ENCODE results near the gene PRR7.
A peak's percentile ranks its signal among the peaks of the same experiment; 100 is the strongest.

PRR7 gene

DNA sequence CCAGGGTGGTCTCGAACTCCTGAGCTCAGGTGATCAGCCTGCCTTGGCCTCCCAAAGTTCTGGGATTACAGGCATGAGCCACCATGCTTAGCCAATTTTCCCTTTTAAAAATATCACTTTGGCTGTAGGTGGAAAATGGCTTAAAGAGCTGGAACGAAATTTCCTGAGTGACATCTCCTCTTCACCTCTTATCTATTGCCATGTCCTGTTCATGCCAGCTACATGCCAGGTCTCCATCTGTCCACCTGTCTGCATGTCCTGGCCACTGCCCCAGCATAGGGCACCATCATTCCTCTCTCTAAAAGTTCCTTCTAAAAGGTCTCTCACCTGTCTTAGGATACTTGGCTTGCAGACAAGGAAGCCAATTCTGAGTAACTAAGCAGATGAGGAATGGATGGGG is 22.9 kb upstream of the PRR7 start:
- DNase-seq (ENCODE audit: low read depth in 2 of 2) = no peak

DNA sequence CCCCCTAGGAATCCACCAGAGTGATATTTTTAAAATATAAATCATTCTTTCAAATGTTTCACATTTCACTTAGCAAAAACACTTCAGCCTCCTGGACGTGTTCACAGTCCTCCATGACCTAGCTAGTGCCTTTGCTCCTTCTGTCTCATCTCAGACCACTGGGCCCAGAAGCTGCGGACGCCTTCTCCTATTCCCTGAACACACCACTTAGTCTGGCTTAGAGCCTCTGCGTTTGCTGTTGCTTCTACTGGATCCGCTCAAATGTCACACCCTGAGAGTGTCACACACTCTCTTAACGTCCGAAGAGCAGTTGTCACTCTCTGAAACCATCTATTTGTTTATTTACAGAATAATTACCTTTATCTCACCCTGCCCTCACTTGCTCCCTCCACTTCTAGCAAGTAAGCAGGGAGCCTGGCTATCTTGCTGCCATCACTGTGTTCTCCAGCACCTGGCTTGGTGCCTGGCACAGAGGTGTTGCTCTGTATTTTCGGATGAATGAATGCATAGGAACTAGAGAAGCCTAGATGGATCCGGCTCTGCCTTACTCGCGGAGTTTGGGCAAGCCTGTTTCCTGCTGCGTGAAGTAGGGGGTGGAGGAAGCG is 21.3 kb upstream of the PRR7 start:
- no peak for DNase-seq (ENCODE audit: low read depth in 2 of 2)

DNA sequence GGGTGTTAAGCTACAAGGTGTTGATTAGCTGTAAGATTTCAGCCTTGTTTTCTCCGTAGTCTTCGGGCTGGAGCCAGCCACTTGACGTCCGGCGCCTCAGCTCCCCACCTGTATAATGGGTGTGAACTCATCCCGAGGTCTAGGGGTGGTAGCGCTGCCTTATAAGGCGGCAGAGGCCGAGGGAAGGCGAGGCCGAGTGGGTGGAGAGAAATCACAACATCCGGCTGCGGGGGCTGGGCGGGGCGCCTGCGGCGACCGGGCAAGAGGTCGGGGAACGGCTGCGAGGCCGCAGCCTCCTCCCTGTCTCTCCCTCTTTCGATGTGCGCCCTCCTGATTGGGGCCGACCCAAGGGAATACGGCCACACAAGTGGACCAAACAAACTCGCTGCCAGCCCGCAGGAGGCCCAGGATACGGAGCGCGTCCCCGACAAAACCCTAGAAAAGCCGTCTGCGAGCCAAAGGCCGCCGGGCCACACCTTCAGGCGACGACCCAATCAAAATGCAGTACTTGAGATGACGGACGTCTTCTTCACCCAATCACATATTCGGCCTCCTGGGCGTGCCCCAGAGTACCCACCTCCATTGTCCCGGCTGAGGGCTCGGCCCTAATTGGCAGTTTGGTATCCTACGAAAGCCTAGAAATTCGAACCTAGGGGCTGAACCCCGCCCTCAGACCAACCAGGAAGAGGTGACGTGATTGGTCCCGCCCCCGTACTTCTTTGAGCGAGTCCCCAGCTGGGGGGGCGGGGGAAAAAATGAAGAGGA is 20.6 kb upstream of the PRR7 start:
- DNase-seq (ENCODE audit: low read depth in 2 of 2) = peak; percentile 97 to 99

DNA sequence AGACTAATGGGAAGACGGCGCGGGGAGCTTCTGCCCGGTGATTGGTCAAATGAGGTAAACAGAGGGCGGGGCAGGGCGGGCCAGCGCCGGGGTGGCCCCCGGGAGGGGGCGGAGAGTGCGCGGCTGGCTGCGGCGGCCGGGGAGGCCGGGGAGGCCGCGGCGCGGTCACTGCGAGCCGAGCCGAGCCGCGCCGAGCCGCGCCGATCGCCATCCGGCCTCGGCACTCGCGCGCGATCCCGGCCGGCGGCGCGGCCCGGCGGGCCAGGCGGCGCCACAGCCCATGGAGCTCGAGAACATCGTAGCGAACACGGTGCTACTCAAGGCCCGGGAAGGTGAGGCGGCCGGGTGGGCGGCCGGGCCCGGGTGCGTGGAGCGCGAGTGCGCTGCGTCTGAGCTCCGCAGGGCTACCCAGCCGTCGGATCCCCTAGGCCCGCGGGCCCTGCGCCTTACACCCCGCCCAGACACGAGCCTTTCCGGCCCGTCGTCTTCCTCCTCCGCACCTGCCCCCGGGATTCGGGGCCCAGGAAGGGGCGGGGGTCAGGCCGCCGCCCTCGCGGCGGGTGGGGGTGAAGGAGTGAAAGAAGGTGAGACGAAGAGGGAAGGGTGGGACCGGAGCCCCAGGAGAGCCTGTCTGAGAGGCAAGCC is 19.9 kb upstream of the PRR7 start, which contains the start of gene GRK6:
GRK6 (plus strand) TSS at position 111 of the 645 bp plus-strand sequence; CDS start at position 281, 170 bp downstream.
- DNase-seq (ENCODE audit: low read depth in 2 of 2) = peak in 1 of 2 donors; percentile 39

DNA sequence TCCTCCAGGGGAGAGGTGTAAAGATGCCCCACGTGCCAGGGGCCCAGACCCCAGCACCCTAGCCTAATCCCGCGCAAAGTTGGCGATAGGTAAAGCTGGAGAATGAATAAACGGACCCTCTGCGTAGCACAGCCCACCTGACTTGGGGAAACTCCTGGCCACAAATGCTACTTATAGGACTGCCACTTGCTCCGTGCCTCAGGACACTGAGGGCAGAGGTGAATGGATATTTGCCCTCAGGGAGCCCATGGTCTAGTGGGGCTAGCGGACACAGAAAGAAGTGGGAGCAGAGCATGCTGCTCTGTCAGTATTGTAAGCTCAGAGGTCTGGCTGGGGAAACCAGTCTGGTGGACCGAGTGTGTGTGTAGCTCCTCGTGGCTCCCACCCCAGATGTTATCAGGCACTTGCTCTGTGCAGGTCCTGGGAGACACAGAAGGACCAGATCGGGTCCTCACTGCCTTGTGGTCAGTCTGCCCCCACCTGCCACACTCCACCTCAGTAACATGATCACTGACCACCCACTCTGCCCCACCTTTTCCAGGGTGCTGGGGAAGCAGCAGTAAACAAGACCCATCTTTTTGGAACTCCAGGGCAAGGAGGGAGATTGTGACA is 19.3 kb upstream of the PRR7 start:
- no peak for DNase-seq (ENCODE audit: low read depth in 2 of 2)

DNA sequence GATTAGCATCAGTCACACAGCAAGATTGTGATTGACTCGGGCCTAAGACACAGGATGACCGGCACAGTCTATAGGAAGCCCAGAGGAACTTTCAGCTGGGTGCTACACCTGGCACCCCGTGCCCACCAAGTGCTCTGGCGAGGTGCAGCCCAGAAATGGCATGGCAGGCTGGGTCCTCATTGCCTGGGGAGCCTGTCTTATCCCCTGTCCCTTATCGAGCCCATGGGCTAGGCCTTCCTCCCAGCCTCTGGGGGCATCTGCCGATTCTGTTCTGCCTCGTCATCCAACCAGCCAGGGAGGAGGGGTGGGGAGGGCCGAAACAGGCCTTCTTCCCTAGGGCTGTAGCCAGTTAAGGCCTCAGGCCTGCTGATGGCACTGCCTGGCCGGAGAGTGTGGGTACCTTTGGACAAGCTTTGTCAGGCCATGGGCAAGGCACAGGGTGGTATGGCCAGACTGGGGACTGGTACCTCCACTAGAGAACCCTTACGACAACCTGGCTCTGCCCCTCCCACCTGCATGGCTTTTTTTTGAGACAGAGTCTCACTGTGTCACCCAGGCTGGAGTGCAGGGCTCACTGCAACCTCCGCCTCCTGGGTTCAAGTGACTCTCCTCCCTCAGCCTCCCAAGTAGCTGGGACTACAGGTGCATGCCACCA is 18.6 kb upstream of the PRR7 start:
- no peak for DNase-seq (ENCODE audit: low read depth in 2 of 2)

DNA sequence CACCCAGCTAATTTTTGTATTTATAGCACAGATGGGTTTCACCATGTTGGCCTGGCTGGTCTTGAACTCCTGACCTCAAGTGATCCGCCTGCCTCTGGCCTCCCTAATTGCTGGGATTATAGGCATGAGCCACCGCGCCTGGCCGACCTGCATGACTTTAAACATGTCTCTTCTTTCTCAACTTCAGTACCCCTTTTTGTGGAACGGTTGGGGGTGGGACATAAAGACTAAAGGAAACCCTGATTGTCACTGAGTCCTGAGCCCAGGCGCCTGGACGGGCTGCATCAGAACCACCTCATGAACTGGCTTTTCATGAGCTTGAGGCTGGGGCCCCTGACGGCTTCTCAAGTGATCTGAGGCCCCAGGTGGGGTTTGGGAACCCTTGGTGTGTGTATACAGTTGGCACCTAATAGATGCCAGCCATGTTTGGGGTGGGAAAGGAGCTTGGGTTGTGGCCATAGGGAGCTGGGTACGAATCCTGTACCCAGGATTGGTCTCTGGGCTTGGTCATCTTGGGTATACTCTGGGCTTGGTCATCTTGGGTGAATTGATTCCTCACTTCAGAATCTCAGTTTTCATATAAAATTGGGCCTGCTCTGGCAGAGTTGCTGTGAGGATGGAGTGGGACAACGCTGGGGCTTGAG is 17.9 kb upstream of the PRR7 start:
- no peak for DNase-seq (ENCODE audit: low read depth in 2 of 2)

DNA sequence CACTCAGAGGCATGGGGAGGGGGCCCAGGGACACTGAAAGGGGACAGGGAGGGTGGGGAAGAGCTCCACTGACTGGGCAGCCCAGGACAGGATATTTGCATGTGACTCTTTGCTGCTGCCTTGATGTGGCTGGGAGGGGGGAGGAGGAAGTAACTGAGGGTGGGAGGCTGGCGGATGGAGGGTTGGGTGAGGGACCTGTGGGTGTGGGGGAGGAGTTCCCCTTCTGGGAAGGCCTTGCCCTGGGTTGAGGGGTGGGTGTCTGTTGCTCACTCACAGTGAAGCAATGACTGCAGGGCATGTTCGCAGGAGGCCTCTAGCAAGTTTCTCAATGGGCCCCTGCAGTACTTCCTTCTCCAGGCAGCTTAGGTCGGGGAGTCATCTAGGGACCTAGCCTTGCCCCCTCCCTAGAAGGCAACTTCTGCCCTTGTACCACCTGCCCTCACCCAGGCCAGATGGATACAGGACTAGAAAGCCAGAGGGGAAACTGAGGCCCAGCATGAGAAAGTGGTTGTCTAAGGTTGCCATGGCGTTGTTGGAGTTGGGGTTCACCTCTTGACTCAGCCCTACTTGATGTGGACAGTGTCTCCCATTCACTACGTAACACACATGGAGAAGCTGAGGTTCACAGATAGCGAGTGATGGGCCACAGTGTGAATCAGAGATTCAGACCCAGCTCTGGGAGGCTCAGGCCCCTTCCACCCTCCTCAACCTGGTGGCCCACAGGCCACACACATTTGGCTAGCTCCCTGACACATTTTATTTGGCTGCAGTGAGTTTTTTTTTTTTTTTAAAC is 17.2 kb upstream of the PRR7 start:
- DNase-seq (ENCODE audit: low read depth in 2 of 2) = peak; percentile 66

DNA sequence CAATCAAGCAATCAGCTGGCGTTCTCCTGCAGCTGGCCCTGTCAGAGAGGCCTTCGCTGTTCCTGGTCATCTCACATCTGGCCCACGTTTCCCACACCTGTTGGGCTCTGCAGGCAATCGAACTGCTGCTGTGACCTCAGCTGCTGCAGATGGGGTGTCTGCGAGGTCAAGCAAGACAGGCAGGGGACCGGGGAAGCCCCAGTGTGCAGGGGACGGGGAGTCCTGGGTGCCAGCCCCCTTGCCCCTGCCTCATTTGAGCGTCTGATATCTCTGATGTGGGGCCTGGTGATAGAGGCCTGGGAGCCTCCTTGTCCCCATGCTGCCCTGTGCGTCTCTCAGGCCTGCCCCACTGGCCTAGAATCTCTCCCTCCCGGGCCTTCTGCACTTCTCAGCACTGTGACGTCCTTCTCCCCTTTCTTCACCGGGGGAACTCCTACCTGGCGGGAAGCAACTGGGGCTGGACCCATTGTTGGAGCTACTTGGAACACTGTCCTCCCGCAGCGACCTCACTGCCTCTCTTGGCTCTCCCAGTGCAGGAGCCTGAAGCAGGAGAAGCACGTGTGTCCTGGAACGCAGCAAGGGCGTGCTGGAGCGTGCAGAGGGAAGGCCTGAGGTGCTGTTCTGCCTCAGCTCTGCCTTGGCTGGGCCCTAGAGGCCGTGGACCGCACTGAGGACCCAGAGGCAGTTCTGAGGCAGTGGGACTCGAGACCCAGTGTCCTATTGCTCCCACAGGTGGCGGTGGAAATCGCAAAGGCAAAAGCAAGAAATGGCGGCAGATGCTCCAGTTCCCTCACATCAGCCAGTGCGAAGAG is 16.3 kb upstream of the PRR7 start:
- no peak for DNase-seq (ENCODE audit: low read depth in 2 of 2)

DNA sequence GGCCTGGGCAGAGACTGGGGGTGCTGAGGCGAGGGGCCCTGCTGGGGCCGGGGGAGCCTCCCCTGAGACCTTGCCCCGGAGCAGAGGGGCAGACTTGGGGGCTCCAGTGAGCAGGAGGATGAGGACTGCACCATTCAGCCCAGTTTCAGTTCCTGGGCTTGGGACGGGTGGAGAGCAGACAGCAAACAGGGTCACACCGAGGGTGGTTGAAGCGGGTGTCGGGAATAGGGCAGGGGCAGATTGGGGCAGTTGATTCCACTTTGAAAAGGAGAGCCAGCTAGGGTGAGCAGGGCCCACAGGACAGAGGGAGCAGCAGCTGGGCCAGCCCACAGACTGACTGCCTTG is 15.7 kb upstream of the PRR7 start:
- no peak for DNase-seq (ENCODE audit: low read depth in 2 of 2)

DNA sequence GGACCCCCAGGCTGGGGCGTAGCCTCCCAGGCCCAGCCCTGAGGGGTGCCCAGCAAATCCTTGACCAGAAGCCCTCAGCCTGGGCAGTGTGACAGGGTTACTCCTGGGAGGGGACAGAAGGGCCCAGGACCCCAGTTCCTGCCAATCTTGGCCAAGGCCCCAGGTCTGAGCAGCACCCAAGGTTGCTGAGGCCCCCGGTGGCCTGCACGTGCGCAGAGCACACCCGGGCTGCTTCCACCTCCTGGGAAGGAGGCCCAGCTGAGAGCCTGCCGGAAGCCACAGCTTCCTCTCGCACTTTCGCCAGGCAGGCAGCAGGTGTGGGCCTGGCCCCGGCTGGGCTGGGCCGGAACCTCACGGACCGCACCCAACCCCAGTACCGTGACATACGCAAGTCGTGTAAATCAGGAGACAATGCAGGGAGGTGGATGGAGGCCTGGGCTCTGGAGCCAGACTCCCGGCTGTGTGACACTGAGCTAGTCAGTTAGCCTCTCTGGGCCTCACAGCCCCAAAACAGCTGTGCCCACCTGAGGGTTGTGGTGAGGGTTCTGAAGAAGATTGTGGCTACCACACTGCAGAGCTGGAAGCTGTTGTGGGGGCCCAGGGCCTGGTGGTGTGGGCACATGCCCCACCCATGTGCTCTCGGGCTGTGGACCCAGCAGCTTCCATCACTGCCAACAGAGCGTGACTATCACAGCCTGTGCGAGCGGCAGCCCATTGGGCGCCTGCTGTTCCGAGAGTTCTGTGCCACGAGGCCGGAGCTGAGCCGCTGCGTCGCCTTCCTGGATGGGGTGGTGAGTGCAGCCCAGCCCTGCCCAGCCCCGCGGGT is 15.1 kb upstream of the PRR7 start:
- DNase-seq (ENCODE audit: low read depth in 2 of 2) = peak in 1 of 2 donors; percentile 37

DNA sequence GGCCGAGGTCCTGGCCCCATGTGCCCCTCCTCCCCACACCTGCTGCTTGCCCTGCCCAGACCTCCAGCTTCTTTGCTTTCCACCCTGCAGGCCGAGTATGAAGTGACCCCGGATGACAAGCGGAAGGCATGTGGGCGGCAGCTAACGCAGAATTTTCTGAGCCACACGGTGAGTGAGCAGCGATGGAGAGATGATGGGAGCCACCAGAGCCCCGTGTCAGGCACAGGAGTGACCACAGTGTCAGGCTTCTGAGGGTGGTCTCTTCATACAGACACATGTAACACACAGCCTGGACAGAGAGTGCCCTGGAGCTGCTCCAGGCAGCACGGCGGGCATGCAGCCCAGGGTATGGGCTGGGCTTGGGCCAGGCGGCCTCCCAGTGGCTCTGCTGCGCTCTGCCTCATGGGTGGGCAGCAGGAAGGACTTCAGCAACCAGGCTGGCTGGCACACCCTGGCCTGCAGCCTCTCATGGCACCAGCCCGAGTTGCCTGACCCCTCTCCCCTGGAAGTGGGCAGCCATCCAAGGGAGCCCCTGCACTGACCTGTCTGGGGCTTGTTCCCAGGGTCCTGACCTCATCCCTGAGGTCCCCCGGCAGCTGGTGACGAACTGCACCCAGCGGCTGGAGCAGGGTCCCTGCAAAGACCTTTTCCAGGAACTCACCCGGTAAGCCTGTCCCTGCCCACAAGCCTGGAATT is 14.3 kb upstream of the PRR7 start:
- DNase-seq (ENCODE audit: low read depth in 2 of 2) = no peak

DNA sequence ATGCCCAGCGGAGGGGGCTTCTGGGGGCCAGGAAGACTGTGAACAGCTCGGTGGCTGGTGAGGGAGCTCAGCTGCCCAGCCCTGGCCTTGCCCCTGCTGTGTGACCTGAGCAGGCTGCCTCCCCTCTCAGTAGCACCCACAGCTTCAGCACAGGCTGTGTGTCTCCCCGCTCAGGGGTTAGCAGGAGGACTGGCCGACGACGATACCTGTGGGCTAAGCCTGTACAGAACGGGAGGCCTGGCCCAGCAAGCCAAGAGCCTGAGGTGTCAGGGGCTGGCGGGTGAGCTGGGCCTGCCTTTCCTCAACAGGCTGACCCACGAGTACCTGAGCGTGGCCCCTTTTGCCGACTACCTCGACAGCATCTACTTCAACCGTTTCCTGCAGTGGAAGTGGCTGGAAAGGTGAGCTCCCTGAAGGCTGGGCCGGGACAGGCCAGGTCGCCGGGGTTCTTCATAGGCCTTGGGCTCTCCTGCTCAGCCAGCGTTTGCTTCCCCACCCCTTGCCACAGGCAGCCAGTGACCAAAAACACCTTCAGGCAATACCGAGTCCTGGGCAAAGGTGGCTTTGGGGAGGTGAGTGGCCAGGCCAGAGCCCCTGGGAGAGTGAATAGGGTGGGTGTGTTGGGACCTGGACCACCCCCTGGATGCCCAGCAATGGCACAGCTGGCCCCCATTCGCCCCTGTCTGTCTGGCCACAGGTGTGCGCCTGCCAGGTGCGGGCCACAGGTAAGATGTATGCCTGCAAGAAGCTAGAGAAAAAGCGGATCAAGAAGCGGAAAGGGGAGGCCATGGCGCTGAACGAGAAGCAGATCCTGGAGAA is 13.6 kb upstream of the PRR7 start:
- DNase-seq (ENCODE audit: low read depth in 2 of 2) = no peak

DNA sequence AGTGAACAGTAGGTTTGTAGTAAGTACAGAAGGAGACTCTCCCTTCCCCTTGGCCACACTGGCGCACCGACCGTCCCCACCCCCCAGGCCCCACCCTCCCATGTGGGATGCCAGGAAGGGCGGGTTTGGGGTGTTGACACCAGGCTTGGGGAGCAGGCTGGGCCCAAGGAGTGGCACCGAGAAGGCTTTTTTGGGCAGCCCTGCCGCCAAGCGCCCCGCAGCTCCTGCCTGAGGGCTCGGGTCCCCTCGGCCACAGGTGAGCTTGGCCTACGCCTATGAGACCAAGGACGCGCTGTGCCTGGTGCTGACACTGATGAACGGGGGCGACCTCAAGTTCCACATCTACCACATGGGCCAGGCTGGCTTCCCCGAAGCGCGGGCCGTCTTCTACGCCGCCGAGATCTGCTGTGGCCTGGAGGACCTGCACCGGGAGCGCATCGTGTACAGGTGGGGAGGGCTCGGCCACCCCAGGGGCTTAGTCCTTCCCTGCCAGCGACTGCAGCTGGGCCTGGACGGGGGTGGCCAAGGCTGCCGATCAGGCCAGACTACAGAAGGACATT is 12.9 kb upstream of the PRR7 start:
- no peak for DNase-seq (ENCODE audit: low read depth in 2 of 2)

DNA sequence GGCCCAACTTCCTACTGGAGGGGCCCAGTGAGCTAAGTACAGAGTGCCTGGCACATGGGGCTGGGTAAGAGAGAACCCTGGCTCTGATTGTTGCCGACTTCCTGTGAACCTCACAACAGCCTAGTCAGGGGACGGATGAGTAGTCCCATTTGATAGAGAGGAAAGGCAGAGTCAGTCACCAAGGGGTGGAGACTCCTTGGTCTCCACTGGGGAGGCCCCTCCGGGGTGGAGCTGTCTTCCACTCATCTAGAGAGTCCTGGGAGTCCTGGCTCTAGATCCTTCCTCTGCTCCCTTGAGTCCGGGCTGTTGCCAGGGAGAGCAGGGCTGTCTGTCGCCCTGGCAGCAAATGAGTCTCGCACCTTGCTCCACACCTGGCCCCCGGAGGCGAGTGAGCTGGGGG is 12.2 kb upstream of the PRR7 start:
- DNase-seq (ENCODE audit: low read depth in 2 of 2) = no peak

DNA sequence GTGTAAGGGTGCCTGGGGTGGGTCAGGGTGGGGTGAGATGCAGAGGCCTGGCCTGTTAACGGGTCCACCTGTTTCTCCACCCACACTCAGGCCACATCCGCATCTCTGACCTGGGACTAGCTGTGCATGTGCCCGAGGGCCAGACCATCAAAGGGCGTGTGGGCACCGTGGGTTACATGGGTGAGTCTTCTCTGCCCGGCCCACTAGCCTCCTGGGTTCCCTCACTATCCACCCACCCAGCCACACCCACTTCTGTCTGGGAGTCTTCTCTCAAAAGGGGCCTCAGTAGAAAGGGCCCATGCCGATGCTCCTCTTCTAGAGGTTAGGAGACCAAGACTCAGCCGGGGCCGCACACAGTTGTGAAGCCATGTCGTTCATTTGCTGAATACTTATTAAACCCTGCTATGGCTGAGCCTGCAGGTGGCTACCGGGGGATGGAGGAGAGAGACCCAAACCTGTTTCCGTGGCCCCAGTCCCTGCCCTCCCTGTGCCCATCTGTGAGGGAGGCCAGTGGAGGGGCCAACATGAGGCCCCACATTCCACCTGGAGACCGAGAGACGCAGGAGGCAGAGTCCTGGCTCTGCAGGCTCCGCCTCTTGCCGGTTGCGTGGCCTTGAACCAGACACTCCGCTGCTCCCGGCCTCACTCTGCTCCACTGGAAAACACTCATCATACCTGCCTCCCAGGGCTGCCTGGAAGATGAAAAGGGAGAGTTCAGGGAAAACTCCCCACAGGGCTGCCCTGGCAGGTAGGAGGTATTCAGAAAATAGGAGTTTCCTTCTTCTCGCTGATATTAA is 11.5 kb upstream of the PRR7 start:
- no peak for DNase-seq (ENCODE audit: low read depth in 2 of 2)
